ENCODE data around the gene WWOX. TPM values are rescaled to one million over a fixed set of nuclear protein-coding genes. Genes with fewer than 3 reads are reported as not detected.

The WWOX gene
- total RNA-seq, 1 donor from 2014 or later = 11.2 TPM

GRCh38 chr16:78198288-78198687 lies 98.8 kb downstream of the WWOX start:
- no peak for ATAC-seq

DNA sequence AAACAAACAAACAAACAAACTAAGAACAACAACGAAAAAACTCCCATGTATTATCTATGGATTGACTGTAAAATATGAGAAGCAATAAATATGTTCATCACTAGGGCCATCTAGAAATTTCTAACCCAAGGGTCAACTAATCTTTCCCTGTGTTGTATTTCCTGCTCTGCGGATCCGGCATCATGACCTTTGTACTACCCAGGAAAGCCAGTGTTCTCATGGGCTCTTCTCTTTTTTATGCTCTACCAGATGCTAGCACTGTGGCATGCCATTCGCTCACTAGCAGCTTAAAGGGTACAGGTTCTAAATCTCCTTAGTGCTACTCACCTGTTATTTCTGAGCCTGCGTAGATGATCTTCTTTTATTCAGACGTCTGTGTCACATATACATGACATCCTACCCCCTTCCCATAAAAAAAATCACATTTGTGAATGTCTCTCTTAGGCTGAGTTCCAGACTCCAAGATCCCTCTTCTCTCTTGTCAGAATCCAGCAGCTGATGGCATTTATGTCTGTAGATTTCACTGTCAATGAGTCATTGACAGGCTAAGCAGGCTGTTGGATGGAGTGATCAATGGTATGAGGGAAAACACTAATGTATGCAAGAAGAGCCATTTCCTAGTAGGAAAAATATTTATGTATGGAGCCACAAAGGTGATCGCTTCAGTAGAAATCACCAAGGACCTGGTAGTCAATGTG lies 100.0 kb downstream of the WWOX start:
- peak; percentile 28 for ATAC-seq

- ATAC-seq = no peak
Measured at GRCh38 chr16:78200023-78200389, 100.6 kb downstream of the WWOX start.

- ATAC-seq = no peak
Measured at GRCh38 chr16:78200623-78201096, 101.2 kb downstream of the WWOX start.

DNA sequence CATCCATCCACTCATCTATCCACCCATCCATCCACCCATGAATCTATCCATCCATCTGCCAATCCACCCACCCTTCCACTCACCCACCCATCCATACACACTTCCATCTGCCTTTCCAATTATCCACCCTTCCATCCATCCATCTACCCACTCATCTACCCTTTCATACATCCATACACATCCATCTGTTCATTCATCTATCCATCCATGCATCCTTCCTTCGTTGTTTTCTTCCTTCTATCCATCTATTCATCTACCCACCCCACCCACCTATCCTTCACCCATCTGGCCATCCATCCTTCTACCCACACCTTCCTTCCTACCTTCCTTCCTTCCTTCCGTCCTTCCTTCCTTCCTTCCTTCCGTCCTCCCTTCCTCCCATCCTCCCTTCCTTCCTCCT lies 106.1 kb downstream of the WWOX start:
- no peak for ATAC-seq

- ATAC-seq = no peak
Measured at GRCh38 chr16:78206623-78207223, 107.3 kb downstream of the WWOX start.

DNA sequence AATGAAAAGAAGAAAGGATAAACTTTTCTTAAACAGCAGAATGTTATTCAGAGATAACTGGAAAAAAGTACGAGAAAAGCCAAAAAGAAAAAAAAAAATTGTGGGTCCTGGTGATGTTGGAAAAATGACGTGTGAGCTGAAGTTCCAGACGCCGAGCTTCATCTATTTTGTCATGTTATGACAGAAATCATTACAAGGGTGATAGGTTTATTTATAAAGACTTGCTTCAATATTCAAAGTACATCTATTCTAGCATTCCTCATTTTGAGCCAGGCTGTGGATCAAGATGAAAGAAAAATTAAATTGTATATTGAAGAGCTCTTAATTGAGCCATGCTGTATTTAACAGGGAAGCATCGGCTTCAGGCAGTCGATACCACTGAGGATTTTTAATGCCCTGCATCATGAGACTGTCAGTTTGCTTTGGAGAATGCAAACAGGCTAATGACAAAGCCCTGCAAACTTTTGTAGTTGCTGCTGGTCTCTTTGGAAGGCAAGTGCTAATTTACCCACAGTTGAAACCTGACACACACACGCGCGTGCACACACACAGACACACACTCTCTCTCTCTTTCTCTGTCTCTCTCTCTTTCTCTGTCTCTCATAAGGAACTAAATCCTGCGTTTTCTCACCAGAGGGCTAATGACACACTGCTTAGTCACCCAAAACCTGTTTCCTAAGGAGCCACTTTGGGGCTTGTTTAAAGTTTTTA lies 110.7 kb downstream of the WWOX start:
- peak; percentile 85 for ATAC-seq

DNA sequence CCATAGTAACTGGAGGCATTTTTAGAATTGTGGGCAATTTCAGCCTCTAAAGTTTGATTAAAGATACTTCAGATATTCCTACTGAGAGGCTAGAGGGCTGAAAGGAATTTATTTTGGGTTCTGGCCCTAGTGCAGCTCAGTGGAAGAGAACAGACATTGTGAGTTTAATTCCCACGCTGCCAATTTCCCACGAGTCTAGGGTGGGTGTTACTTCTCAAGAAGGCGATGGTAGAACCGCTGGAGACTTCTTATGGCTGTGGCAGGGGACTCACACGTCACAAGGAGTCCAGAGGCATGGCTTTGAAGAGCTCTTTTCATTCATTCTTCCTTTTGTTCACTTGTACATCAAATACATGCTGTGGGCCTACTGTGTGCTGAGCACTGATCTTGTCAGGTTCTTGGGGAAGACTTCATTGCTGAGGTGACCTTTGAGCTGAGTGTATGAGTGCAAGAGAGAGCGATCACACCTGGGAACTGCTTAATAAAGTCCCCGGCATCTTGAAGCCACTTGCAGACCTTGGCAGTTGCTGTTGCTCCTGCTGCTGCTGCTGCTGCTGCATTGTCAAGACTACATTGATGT lies 111.7 kb downstream of the WWOX start:
- ATAC-seq = no peak

GRCh38 chr16:78211946-78212345 lies 112.5 kb downstream of the WWOX start:
- ATAC-seq = peak; percentile 96

- no peak for ATAC-seq
Measured at GRCh38 chr16:78212674-78213073, 113.2 kb downstream of the WWOX start.

DNA sequence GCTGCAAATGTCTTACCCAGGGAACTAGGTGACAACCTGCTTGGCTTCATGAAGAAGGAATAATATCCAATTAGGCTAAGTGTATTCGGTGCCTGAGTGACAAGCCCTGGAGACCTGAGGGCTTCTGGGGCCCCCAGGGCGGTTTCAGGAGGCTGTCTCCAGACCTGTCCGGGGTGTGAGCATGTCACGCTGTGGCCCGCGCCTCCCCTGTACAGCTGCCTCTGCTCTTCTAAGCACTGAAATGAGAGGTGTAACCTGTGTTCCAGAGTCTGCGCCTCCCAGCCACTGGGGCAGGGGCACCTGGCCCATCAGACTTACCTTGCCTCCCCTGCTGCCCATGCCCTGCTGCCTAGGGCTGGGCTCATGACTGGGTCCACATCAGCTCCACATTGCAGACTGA lies 114.3 kb downstream of the WWOX start:
- ATAC-seq = no peak

DNA sequence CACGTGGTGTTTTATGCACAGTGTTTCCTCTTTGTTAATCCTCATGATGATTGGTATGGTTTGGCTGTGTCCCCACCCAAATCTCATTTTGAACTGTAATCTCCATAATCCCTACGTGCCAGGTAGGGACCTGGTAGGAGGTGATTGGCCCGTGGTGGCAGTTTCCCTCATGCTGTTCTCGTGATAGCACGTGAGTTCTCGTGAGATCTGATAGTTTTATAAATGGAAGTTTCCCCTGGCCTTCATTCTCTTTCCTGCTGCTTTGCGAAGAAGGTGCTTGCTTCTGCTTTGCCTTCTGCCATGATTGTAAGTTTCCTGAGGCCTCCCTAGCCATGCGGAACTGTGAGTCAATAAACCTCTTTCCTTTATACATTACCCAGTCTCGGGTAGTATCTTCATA lies 115.8 kb downstream of the WWOX start:
- peak; percentile 35 for ATAC-seq

GRCh38 chr16:78216166-78216745 lies 116.8 kb downstream of the WWOX start:
- ATAC-seq = no peak

DNA sequence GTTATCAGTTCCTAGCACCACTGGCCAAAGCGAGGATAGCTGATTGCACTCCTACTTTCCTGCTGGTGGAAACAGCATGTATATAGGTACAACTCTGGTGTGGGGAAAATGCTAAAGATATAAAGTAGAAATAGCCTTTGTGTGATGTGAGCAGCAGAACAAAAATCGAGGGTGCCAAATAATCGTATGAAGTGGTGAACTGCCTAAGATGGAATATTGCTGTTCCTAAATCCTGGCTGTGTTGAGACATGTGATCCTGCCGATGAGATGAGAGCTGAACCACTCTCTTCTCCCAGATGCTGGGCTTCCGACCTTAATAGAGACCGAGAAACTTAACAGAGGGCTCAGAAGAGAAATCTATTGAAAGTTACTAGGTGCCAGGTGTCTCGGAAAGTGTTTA lies 117.8 kb downstream of the WWOX start:
- no peak for ATAC-seq

- no peak for ATAC-seq
Measured at GRCh38 chr16:78218279-78218678, 118.8 kb downstream of the WWOX start.

GRCh38 chr16:78218856-78219651 lies 119.6 kb downstream of the WWOX start:
- ATAC-seq = no peak

GRCh38 chr16:78220571-78220970 lies 121.1 kb downstream of the WWOX start:
- ATAC-seq = no peak

GRCh38 chr16:78221892-78222291 lies 122.4 kb downstream of the WWOX start:
- no peak for ATAC-seq

GRCh38 chr16:78224342-78224741 lies 124.9 kb downstream of the WWOX start:
- no peak for ATAC-seq

DNA sequence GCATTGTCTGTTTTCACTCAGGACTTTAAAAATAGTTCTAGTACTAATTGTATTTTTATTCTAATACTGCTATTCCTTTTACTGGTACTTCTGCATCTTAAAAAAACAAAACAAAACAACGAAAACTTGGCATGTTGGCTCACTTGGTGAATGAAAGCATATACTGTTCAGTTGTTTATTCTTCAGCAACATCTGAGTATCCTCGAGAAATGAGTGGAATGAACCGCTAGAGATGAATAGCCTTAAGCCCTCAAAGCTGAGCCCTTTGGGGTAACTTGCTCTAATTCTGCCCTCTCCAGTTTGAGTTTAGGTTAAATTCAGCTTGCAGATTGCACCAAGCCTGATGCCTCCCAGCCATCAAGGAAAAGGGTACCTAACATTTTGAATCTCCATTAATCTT lies 126.5 kb downstream of the WWOX start:
- no peak for ATAC-seq

DNA sequence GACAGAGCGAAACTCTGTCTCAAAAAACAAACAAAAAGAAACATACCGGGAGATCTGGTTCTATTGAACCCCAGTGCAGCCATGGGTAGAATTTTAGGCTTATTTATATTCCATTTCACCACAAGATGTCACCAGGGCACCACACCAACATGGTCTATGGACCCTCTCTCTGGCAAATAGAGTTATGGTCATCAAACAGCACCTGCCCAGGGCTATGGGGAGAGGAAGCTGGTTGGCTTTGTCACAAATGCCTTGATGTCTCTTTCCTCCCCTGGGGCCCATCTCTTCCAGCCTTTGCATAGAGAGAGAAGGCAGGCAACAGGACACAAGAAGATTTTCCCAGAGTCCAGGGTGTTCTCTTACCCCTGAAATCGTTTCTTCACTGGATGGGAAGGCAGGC lies 128.4 kb downstream of the WWOX start:
- no peak for ATAC-seq

DNA sequence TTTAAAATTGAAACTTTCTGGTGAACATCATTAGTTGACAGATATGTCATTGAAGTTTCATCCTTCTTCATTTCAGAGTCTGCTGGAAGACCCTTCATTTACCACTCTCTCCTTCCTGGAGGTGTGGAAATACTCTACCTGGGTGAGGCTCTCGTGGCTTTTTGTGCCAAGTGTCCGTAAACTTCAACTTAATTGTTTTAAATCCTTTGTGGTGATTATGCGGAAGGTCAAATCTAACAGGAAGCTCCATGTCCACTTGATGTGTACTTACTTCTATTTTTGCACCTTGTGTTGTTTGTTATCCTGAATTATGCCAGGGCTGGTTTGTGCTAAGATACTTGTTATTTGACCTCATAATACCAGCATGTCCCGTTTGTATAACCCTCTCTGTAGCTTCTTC lies 129.2 kb downstream of the WWOX start:
- ATAC-seq = no peak
